Measurements from ENCODE around the gene ENTPD1. TPM values are rescaled to one million over a fixed set of nuclear protein-coding genes. Genes with fewer than 3 reads are reported as not detected.

Gene ENTPD1
- total RNA-seq, 1 experiment from 2014 or later: 0.37 TPM

DNA sequence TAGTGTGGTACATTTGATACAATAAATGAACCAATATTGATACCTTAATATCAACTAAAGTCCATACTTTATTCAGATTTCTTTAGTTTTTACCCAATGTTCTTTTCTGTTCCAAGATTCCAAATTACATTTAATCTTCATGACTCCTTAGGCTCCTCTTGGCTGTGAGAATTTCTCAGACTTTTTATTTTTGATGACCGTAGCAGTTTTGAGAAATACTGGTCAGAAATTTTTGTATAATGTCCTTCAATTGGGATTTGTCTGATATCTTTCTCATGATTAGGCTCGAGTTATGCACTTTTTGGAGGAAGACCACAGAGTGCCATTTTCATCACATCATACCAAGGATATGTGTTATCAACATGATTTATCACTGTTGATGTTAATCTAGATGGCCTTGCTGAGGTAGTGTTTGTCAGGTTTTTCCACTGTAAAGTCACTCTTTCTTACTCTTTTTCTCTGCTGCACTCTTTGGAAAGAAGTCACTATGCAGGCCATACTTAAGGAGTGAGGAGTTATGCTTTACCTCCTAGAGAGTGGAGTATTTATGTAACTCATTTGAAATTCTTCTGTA is 12.9 kb upstream of the ENTPD1 start (continued):
- no peak for TF ChIP-seq EZH2 (IDR thresholded peaks at IDR 0.05)
- TF ChIP-seq POLR2AphosphoS5 (IDR thresholded peaks at IDR 0.05; ENCODE audit: low read depth, low read length): no peak
- no peak for TF ChIP-seq ZFX (IDR thresholded peaks at IDR 0.05)
- TF ChIP-seq RAD21 (IDR thresholded peaks at IDR 0.05; ENCODE audit: low read depth): no peak
- TF ChIP-seq FOSL1 (IDR thresholded peaks at IDR 0.05; ENCODE audit: low read depth): no peak
- no peak for TF ChIP-seq YY1 (IDR thresholded peaks at IDR 0.05; ENCODE audit: extremely low read depth, insufficient replicate concordance, low read depth, low read length)

DNA sequence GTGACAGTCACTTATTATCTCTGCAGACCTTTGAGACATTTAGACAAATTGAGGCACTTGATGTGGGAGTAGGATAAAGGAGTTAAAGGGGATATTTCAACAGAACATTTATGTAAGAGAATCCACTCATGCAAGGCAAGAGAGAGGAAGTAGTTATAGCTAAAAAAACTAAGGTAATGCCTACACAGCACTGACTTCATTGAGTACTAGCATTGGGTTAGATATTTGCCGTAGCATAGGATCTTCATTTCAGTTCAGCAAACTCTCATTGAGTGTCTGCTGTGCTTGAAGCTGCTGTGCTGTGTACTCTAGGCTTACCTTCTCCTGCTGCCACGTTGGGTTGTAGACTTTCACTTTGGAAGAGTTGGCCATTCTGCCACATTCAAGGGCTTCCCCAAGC is 10.5 kb upstream of the ENTPD1 start:
- ChIA-PET CTCF (interaction anchor here (0.8 kb wide), 1 partner anchor 52 kb away, joined by 4 read pairs; the partner anchor contains the start of gene TCTN3), POLR2A (no interaction called here), RAD21 (ENCODE audit: low non-redundant PET in 1 of 2, low total read pairs in 2 of 2, uncharacterized antibody in 2 of 2, unreplicated experiment in 2 of 2) (no interaction called here)
- H2AFZ ChIP-seq (ENCODE audit: low read depth, low read length, poor library complexity, severe bottlenecking): no peak overlapping the region
- no peaks in the 10 kb centered on the region for H4K20me1 ChIP-seq (ENCODE audit: insufficient read depth)
- H3K9me3 ChIP-seq (ENCODE audit: control insufficient read depth in 1 of 2, insufficient read depth in 1 of 2, low read depth in 1 of 2, low read length in 2 of 2): no peaks in the 10 kb centered on the region
- H3K9ac ChIP-seq (ENCODE audit: low read length): no peak overlapping the region
- H3K27ac ChIP-seq (ENCODE audit: low read depth, low read length): no peak overlapping the region
- ATAC-seq: no peak
- TF ChIP-seq POLR2AphosphoS5 (IDR thresholded peaks at IDR 0.05; ENCODE audit: low read depth, low read length): no peak
- no peak for TF ChIP-seq FOSL1 (IDR thresholded peaks at IDR 0.05; ENCODE audit: low read depth)
- no peak for TF ChIP-seq EZH2phosphoT487 (IDR thresholded peaks at IDR 0.05; ENCODE audit: borderline replicate concordance)
- no peak for TF ChIP-seq CEBPB (IDR thresholded peaks at IDR 0.05; ENCODE audit: low read depth)
- no peaks in the 10 kb centered on the region for H3K36me3 ChIP-seq (ENCODE audit: control insufficient read depth in 1 of 2, insufficient read depth in 2 of 2, low read length in 2 of 2)
- no peaks in the 10 kb centered on the region for H3K9me2 ChIP-seq (ENCODE audit: insufficient read depth)
- H3K4me1 ChIP-seq (ENCODE audit: control insufficient read depth in 1 of 2, insufficient read depth in 2 of 2, low read length in 2 of 2): peaks cover 0 to 3% of the 10 kb centered on the region in 2 experiments; a peak in 1 of 4 replicates
- no peaks in the 10 kb centered on the region for H3K27me3 ChIP-seq (ENCODE audit: insufficient read depth, low read length)
- H3K79me2 ChIP-seq (ENCODE audit: insufficient read depth, low read length): no peaks in the 10 kb centered on the region
- H3K4me2 ChIP-seq (ENCODE audit: low read length): no peak overlapping the region
- intact Hi-C loops (cut with micrococcal nuclease): no loop called here
- H3K4me3 ChIP-seq (replicated peaks in 1 of 2; ENCODE audit: low read depth in 1 of 2, low read length in 2 of 2): no peak overlapping the region
- BruUV-seq (replicated peaks): no TSS peak
- no peak for DNase-seq (ENCODE audit: low read depth, low spot score)

- H2AFZ ChIP-seq (ENCODE audit: low read depth, low read length, poor library complexity, severe bottlenecking): no peak overlapping the region
- H4K20me1 ChIP-seq (ENCODE audit: insufficient read depth): no peaks in the 10 kb centered on the region
- intact Hi-C loops (cut with micrococcal nuclease): no loop called here
- no peaks in the 10 kb centered on the region for H3K27me3 ChIP-seq (ENCODE audit: insufficient read depth, low read length)
- RAD21 ChIA-PET (ENCODE audit: low non-redundant PET in 1 of 2, low total read pairs in 2 of 2, uncharacterized antibody in 2 of 2, unreplicated experiment in 2 of 2): no interaction called here
- H3K36me3 ChIP-seq (ENCODE audit: control insufficient read depth in 1 of 2, insufficient read depth in 2 of 2, low read length in 2 of 2): no peaks in the 10 kb centered on the region
- H3K79me2 ChIP-seq (ENCODE audit: insufficient read depth, low read length): no peaks in the 10 kb centered on the region
- H3K27ac ChIP-seq (ENCODE audit: low read depth, low read length): no peak overlapping the region
- no peak overlapping the region for H3K4me3 ChIP-seq (replicated peaks in 1 of 2; ENCODE audit: low read depth in 1 of 2, low read length in 2 of 2)
- no peaks in the 10 kb centered on the region for H3K9me2 ChIP-seq (ENCODE audit: insufficient read depth)
- no peaks in the 10 kb centered on the region for H3K9me3 ChIP-seq (ENCODE audit: control insufficient read depth in 1 of 2, insufficient read depth in 1 of 2, low read depth in 1 of 2, low read length in 2 of 2)
- DNase-seq (ENCODE audit: low read depth, low spot score): no peak
- ATAC-seq: no peak
- no peak overlapping the region for H3K4me2 ChIP-seq (ENCODE audit: low read length)
- H3K4me1 ChIP-seq (ENCODE audit: control insufficient read depth in 1 of 2, insufficient read depth in 2 of 2, low read length in 2 of 2): no peaks in the 10 kb centered on the region
- H3K9ac ChIP-seq (ENCODE audit: low read length): no peak overlapping the region
- BruUV-seq (replicated peaks): no TSS peak
- POLR2A ChIA-PET: no interaction called here
- TF ChIP-seq SRF (IDR thresholded peaks at IDR 0.05; ENCODE audit: low read depth): no peak
- TF ChIP-seq FOSL1 (IDR thresholded peaks at IDR 0.05; ENCODE audit: low read depth): no peak
- CTCF ChIA-PET: no interaction called here
Measured at GRCh38 chr10:95748349-95748748, 7.6 kb upstream of the ENTPD1 start.
